GM23338 (cell line): ENCODE data around the gene AKAP8L.

Experiments used
- CREB1 ChIP-seq: fragments of 250-450 bp; sonication (Bioruptor Pico); IDR thresholded peaks from 2 replicates; pipeline ENCODE4 v1.5.0; 2020; ENCODE audit warnings: low read depth, mild to moderate bottlenecking, moderate library complexity
- EZH2 ChIP-seq: fragments of 200-600 bp; sonication (generic); IDR thresholded peaks from one replicate; pipeline ENCODE4 v1.8.0; 2017; ENCODE audit warnings: antibody characterized with exemption, mild to moderate bottlenecking, low read depth; ENCODE audit not compliant: unreplicated experiment
- EZH2phosphoT487 ChIP-seq: fragments of 200-600 bp; sonication (generic); IDR thresholded peaks from one replicate; pipeline ENCODE4 v1.8.1; 2018; ENCODE audit warnings: antibody characterized with exemption; ENCODE audit not compliant: unreplicated experiment
- JUNB ChIP-seq: IDR thresholded peaks from one replicate; pipeline ENCODE4 v1.6.1; 2016; ENCODE audit warnings: antibody characterized with exemption; ENCODE audit not compliant: unreplicated experiment
- NANOG ChIP-seq: IDR thresholded peaks from 2 replicates; pipeline ENCODE4 v1.6.1; 2016; ENCODE audit warnings: antibody characterized with exemption, borderline replicate concordance
- POLR2AphosphoS5 ChIP-seq: IDR thresholded peaks from 2 replicates; pipeline ENCODE4 v1.6.1; 2016; ENCODE audit warnings: antibody characterized with exemption, low read depth
- ZNF114 ChIP-seq: fragments of 250-450 bp; sonication (Bioruptor Pico); IDR thresholded peaks from 2 replicates; pipeline ENCODE4 v1.5.0; 2020; ENCODE audit warnings: mild to moderate bottlenecking, moderate library complexity
- ZNF331 ChIP-seq: fragments of 250-450 bp; sonication (Bioruptor Pico); IDR thresholded peaks from 2 replicates; pipeline ENCODE4 v1.5.0; 2020; ENCODE audit warnings: low read depth, mild to moderate bottlenecking, moderate library complexity
- TF ChIP-seq, protein P1 (sequence below), 2 experiments: fragments of 200-600 bp in 1 of 2; sonication (generic) in 1 of 2; conservative IDR thresholded peaks; 2 replicates each; pipeline versions ENCODE4 v1.5.1 to v1.6.1; 2016 to 2017; ENCODE audit warnings: antibody characterized with exemption in 2 of 2, low read depth in 2 of 2, mild to moderate bottlenecking in 2 of 2, moderate library complexity in 1 of 2
- TF ChIP-seq, protein P2 (sequence below): IDR thresholded peaks from one replicate; pipeline ENCODE4 v1.6.1; 2018; ENCODE audit warnings: antibody characterized with exemption; ENCODE audit not compliant: unreplicated experiment
- TF ChIP-seq, protein P3 (sequence below): IDR thresholded peaks from 2 replicates; pipeline ENCODE4 v1.6.1; 2016; ENCODE audit warnings: antibody characterized with exemption

DNA sequence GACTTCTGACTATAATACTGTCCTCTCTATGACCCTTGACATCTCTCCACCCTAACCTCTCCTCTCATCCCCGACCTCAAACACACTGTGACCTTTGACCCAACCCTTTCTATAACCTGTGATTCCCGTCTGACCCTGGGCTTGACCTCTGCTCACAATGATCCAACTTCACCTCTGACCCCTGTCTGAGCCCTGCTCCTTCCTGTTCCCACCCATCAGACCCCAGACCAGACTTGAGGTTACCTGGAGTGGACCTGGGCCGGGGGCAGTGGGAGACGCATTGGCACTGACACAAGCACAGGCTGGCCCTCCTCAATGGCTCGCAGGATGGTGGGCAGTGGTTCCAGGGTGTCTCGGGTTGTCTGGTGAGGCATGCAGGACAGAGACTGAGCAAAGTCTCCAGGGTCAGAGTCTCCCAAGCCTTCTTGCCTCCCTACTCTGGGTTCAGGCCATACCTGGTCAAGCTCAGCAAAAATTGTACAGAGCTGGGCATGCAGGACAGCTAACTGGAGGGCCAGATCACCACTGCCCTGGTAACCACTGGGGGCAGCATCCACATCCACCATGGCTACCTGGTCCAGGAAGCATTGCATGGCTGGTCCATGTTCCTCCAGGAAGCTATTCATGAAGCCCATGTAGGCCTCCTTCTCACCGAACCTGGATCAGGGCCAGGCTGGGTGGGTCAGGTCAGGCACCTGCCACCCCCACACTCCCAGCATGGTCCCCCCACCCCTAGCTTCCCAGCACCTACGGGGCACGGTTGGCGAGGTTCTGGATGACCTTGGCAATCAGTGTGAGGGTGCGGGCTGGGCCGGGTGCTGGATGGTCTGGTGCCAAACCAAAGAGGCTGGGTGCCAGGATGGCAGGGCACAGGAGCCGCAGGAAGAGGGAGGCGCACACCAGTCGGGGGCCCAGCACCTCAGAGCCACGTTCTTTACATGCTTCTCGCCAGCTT is 35.4 kb upstream of the AKAP8L start:
- TF ChIP-seq POLR2AphosphoS5 (no peak), EZH2 (no peak), JUNB (no peak), EZH2phosphoT487 (no peak), NANOG (no peak), ZNF114 (CRISPR knock-in tag) (no peak), ZNF331 (CRISPR knock-in tag) (no peak), CREB1 (no peak)
- TF ChIP-seq, protein P1, sequence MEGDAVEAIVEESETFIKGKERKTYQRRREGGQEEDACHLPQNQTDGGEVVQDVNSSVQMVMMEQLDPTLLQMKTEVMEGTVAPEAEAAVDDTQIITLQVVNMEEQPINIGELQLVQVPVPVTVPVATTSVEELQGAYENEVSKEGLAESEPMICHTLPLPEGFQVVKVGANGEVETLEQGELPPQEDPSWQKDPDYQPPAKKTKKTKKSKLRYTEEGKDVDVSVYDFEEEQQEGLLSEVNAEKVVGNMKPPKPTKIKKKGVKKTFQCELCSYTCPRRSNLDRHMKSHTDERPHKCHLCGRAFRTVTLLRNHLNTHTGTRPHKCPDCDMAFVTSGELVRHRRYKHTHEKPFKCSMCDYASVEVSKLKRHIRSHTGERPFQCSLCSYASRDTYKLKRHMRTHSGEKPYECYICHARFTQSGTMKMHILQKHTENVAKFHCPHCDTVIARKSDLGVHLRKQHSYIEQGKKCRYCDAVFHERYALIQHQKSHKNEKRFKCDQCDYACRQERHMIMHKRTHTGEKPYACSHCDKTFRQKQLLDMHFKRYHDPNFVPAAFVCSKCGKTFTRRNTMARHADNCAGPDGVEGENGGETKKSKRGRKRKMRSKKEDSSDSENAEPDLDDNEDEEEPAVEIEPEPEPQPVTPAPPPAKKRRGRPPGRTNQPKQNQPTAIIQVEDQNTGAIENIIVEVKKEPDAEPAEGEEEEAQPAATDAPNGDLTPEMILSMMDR (conservative IDR thresholded peaks at IDR 0.05; ENCODE audit: low read depth in 2 of 2), result peak; percentile 36 to 41
- TF ChIP-seq, protein P2, sequence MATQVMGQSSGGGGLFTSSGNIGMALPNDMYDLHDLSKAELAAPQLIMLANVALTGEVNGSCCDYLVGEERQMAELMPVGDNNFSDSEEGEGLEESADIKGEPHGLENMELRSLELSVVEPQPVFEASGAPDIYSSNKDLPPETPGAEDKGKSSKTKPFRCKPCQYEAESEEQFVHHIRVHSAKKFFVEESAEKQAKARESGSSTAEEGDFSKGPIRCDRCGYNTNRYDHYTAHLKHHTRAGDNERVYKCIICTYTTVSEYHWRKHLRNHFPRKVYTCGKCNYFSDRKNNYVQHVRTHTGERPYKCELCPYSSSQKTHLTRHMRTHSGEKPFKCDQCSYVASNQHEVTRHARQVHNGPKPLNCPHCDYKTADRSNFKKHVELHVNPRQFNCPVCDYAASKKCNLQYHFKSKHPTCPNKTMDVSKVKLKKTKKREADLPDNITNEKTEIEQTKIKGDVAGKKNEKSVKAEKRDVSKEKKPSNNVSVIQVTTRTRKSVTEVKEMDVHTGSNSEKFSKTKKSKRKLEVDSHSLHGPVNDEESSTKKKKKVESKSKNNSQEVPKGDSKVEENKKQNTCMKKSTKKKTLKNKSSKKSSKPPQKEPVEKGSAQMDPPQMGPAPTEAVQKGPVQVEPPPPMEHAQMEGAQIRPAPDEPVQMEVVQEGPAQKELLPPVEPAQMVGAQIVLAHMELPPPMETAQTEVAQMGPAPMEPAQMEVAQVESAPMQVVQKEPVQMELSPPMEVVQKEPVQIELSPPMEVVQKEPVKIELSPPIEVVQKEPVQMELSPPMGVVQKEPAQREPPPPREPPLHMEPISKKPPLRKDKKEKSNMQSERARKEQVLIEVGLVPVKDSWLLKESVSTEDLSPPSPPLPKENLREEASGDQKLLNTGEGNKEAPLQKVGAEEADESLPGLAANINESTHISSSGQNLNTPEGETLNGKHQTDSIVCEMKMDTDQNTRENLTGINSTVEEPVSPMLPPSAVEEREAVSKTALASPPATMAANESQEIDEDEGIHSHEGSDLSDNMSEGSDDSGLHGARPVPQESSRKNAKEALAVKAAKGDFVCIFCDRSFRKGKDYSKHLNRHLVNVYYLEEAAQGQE, result no peak
- TF ChIP-seq, protein P3, sequence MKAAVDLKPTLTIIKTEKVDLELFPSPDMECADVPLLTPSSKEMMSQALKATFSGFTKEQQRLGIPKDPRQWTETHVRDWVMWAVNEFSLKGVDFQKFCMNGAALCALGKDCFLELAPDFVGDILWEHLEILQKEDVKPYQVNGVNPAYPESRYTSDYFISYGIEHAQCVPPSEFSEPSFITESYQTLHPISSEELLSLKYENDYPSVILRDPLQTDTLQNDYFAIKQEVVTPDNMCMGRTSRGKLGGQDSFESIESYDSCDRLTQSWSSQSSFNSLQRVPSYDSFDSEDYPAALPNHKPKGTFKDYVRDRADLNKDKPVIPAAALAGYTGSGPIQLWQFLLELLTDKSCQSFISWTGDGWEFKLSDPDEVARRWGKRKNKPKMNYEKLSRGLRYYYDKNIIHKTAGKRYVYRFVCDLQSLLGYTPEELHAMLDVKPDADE, result no peak
